Erythroblast (primary cell): ENCODE data around the gene CBLB.

ENCODE experiments used
- GATA1 ChIP-seq: IDR thresholded peaks from 2 replicates; pipeline ENCODE4 v1.6.1; 2011; ENCODE audit warnings: low read depth, mild to moderate bottlenecking, control low read depth, low read length, moderate library complexity
- POLR2A ChIP-seq: IDR thresholded peaks from 2 replicates; pipeline ENCODE4 v1.6.1; 2011; ENCODE audit warnings: mild to moderate bottlenecking, low read length

DNA sequence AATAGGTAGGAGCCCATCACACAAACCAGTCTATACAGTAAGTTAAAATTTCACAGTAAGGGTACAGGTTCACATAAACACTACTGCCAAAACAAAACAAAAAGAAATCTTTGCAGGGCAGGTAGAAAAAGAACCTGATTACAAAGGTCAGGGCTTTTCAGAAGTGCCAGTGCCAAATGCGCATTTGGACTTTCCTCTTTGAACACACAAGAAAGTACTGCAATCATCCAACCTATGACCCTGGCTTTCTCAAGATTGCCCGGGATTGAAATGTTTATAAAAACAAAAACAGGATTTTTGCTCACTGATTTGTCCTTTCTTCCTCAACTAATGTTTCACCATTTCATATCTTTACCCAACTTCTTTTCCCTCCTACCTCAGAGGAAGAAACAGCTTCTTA lies 47.4 kb downstream of the CBLB start:
- TF ChIP-seq POLR2A (no peak), GATA1 (no peak)
